Measurements from ENCODE around the gene CNTNAP4.

Gene CNTNAP4

DNA sequence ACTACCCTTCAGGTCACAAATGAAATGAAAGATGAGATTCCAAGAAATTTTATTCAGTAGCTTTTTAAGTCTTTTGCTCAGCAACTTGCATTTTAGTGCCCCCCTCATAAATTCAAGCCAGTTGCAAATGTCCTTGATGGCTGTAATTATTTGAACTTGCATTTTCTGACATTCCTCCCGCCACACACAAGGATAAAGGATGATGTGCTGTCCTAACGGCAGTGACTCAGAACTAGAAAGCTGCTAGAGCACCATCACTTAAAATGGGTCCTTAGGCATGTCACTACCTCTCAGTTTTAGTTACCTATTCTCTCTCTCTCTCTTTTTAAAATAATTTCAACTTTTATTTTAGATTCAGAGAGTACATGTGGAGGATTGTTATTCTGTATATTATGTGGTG, 306.7 kb downstream of the CNTNAP4 start:
- DNase-seq (ENCODE audit: low read depth), result no peak

GRCh38 chr16:76598498-76598897, 321.3 kb downstream of the CNTNAP4 start:
- no peak for DNase-seq (ENCODE audit: low read depth)

- no peak for DNase-seq (ENCODE audit: low read depth)
Observed at GRCh38 chr16:76607317-76607716, 330.1 kb downstream of the CNTNAP4 start.
